HG03460 (cell line): ENCODE data around the gene ZNF497.
"Not testable (repeated sequence)": the region's sequence is repeated elsewhere in the genome, so short reads cannot be mapped to it uniquely, and the experiment has no call there.

Experiments used
- ATAC-seq: cut with Tn5 transposase; IDR thresholded peaks from one replicate; pipeline ENCODE4 v1.9.1; 2021; ENCODE audit not compliant: unreplicated experiment

Gene ZNF497

DNA sequence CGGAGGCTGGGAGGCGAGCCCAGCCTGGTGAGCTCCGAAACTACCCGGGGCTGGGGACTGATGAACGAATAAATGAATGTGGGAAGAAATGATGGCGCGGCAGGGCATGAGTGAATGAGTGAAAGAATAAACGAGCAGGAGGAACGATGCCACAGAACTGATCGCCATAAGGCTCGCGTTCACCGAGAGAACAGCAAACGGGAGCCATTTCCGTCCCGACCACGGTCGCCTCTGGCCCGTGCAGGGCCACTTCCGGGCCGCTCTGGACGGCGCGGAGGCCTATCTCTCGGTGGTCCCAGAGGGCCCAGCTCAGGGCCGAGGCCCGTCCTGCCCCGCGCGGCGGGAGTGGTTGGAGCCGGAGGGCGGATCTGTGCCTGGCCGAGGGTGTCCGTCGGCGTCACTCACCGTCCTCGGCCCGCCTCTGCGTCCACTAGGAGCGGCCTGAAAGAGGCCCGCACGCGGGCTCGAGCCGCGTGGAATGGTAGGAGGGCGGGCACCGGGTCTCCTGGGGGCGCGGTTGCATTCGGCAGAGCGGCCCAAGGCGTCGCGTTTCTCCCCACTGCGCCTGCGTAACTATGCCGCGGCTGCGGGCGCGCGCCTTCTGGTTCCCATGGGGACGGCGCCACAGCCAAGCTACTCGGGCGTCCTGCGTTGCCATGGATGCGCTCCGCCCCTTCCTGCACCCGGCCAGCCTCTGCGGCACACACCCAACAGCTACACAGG is at the start of gene ZNF497:
ZNF497 (minus strand) TSS at position 480 of the 723 bp plus-strand sequence. CDS start 5,116 bp downstream, outside the sequence.
- ATAC-seq = peak; percentile 79

DNA sequence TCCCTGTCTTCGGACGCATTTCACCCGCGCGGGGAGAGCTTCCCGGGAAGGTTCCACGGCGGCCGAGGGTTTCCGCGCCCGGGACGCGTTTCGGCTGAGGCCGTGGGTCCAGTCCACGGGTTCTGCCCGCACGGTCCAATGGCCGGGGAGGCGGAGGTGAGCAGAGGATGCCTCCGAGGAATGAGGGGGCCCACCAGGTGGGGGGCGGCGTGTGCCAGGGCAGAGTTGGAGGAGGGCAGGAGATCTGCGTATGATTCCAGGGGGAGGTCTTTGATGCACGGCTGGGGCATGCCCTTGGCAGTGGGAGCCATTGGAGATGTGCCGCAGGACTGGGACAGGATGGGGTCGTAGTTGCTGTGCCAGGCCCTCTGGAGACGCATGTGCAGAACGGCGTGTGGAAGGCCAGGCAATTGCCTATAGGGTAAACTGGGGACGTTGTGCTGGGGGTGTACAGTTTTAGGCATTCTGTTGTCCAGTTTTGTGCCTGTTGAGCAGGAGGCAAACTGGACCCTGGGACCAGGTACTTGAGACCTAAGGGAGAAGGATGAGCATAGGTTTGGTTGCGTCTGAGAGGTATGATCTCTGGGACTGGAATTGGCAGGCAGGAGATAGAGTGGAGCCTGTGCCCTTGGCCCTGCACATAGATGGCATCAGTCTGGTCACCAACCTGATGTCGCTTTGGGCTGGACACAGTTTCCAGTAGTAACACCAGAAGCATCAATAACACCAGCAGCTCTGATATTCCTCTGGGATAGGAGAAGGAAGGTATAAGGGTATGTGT is 46.6 kb upstream of the ZNF497 start:
- ATAC-seq = peak; percentile 19

DNA sequence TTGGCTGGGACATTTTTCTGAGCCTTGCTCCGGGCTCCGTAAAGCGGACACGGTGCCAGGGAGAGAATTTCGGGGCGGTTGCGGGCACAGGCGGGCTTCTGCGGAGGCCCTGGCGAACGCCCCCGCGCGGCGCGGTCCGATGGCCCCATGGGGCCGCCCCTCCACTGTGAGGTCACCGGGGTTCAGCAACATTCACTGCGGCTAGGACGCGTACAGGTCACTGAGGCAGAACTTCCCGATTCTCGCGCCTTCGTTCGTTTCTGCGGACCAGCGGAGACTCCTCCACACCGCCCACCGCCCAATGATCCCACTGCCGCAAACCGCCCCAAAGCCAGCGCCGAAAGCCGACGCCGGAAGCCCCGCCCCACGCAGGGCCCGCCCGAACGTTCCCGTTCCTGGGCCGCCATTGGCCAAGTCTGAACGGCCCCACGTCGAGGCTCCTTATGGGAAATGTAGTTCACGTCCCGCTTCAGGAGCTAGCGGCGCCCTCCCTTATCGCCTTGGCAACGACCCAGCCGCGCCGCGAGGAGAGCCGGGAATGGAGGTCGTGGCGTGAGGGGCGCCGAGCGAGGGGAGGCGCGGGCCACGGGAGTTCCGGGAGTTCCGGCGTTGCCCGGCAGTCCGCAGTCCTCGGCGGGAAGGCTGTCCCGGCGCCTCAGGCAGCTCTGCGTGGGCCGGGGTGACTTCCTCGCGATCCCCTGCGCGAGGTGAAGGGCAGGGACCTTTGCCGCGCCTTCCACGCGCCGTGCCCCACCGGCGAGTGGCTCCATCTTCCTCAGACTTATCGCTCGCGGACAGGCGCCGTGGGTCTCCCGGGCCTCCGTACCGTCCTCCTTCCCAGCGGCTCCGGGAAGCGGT is 45.8 kb upstream of the ZNF497 start, which contains the start of gene ZNF584:
ZNF584 (plus strand) TSS at position 498 of the 858 bp plus-strand sequence. CDS start 499 bp downstream, outside the sequence.
- peak; percentile 91 for ATAC-seq

GRCh38 chr19:58407658-58408151 is 45.2 kb upstream of the ZNF497 start:
- no peak for ATAC-seq

DNA sequence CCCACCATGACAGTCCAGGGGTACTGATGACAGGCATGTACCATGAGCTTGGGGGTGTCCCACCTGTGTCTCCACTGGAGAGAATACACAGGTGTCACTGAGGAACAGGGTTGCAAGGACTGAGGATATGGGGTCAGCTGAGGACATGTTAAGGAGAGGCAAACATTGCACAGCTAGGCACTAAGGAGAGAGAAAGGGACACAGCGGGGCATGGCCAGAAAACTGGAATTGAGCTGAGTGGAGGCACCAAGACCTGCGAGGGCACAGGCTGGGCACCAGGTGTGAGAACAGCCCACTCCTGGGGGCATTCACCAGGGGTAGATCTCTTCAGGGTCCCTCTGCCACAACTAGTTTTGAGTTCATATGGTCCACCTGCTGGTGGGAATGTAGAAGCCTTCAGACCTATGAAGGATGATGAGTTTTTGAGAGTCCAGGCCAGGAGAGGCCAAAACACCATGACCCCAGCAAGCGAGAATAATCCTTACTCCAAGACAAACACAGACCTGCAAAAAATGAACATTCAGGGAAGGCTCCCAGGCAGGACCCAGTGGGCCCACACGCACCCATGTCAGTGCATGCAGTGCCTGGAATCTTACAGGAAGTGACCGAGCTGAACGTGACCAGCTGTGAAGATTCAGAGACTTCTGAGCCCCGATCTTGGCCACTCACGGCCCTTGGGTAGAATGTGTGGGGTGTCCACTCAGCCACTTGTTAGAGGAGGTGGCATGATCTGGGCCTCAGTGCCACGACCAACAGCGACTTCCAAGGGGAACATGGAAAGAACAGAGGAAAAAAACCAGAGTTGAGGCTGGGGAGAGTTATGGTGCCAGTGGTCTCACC is 44.5 kb upstream of the ZNF497 start:
- ATAC-seq = no peak

DNA sequence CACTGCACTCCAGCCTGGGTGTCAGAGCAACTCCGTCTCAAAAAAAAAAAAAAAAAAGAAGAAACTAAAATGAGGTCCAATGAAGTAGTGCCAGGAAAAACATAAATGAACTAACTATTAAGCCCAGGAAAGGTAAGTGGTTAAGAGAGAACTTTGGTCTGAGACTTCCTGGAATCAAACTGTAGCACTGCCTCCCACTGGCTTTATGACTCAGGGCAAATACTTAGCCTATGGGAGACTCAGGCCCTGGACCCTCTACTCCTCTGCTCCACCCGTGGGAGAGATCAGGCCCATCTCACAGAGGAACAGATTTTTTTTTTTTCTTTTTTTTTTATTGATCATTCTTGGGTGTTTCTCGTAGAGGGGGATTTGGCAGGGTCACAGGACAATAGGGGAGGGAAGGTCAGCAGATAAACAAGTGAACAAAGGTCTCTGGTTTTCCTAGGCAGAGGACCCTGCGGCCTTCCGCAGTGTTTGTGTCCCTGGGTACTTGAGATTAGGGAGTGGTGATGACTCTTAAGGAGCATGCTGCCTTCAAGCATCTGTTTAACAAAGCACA is 41.4 kb upstream of the ZNF497 start:
- ATAC-seq = not testable (repeated sequence)

GRCh38 chr19:58401840-58402421 is 39.4 kb upstream of the ZNF497 start:
- no peak for ATAC-seq

- ATAC-seq = peak; percentile 98
Observed at GRCh38 chr19:58400916-58401839, 38.6 kb upstream of the ZNF497 start.

DNA sequence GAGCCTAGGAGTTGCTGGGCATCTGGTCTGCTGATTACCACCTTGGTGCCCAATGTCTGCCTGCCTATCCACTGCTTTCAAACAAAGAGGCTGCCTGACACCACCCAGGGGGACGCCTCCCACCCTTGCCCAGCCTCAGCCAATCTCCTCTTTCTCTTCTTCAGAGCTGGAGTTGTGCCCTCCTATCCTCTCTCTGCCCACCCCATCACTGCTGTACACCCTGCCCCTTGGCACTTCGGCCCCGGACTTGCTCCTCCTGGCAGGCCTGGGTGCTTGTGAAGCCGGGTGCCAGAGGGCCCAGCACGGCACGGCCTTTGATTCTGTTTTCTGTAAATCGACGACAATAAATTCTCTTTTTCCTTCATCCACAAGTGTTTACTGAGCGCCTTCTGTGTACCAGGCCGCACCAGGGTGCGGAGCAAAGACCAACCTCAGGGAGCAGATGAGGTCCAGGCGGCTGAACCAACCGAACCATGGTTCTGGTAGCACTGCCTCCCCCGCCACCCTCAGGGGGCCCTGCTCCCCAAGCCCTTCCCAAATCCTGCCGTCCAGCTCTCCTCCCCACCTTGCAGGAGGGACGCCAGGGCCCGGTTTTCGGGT is 37.9 kb upstream of the ZNF497 start:
- ATAC-seq = no peak

DNA sequence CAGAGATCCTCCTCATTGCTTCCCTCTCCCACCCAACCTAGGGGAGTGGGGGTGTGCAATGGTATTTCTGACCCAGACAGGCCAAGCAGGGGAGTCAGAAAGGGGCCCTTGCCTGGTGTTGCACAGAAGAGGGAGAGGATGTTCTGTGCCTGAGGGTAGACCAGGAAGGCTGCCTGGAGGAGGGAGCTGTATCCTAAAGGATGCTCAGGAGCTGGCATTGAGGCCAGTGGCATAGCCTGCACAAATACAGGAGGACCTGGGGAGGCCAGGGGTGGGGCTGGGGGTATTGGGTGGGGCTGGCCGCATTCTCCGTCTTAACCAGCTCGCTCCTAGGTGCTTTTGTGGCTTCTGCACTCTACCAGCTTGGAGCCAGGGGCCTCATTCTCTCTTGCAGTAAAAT is 37.4 kb upstream of the ZNF497 start:
- ATAC-seq = no peak

DNA sequence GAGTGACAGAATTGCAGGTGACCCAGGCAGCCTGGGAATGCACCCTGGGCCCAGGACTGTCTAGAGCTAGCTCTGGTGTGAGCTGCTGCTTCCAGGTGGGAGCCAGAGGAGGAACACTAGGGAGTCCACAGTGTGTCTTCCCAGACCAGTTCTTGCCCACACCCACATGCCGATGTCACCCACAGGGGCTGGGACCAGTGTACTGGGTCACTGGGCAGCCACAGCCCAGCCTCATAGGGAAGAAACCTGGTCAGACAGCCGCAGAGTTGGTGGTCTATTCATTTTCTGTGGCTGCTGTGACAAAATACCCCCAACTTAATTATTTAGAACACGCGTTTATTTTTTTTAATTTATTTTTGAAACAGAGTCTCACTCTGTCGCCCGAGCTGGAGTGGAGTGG is 36.0 kb upstream of the ZNF497 start:
- no peak for ATAC-seq

DNA sequence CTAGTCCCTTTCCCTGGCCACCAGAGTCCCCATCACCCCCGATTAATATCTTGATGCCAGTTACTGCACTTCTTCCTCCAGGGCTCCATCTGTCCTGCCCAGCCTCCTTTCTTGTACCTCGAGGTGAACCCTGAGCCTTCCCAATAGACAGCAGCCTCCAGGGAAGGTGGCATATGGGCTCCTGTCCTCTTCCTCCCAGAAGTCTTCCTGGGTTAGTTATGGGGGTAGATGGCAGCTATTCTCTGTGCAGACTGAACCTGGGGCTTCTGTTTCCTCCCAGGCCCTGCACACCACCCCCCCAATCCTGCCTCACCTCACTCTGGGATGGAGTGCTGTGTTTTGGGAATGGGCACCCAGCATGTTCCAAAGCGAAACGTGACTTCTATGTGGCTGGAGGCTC is 35.5 kb upstream of the ZNF497 start:
- ATAC-seq = no peak

- ATAC-seq = no peak
Observed at GRCh38 chr19:58397533-58398037, 35.0 kb upstream of the ZNF497 start.

- no peak for ATAC-seq
Observed at GRCh38 chr19:58396691-58397532, 34.4 kb upstream of the ZNF497 start.

DNA sequence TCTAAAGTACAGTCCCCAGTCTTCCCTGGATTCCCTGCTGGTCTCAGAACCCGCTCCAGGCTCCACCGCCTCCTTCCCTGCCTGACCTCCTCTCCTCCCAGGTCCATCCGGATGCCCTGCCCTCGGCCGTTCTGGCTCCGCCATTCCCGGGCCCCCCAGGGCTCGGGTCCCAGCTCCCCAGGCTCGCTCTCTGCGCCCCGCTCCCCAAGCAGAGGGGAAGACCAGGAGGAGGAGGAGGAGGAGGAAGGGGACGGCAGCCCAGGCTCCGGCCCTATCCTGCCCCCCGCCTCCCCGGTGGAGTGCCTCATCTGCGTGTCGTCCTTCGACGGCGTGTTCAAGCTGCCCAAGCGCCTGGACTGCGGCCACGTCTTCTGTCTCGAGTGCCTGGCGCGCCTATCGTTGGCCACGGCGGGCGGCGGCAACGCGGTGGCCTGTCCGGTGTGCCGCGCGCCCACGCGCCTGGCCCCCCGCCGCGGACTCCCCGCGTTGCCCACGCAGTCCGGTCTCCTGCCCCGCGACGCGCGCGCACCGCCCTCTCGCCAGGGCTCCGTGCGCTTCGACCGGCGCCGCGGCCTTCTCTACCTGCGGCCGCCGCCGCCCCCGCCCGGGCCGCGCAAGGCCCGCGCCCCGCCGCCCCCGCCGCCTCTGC is 33.6 kb upstream of the ZNF497 start:
- no peak for ATAC-seq

- no peak for ATAC-seq
Observed at GRCh38 chr19:58395220-58395978, 32.8 kb upstream of the ZNF497 start, which contains the start of gene RNF225. Gene RNF225, plus strand, starts transcription at chr19:58395656. Its CDS starts 434 bp downstream, at chr19:58396090.
